Pancreas (tissue), 10 donors: Measurements from ENCODE around the gene ACSL4. TPM values are rescaled to one million over a fixed set of nuclear protein-coding genes. Genes with fewer than 3 reads are reported as not detected.

Experiments
- ATAC-seq, 4 donors: fragments of 200-7000 bp; cut with Tn5 transposase; one replicate each; pipeline versions ENCODE4 v1.8.0 to v1.9.1; 2020; ENCODE audit warnings: mild to moderate bottlenecking in 4 of 4, moderate library complexity in 4 of 4
- DNase-seq, 6 donors: peaks; one replicate each; pipeline ENCODE4 v3.0.0-alpha.2; 2020
- FAIRE-seq: peaks from 2 replicates; lab custom pipeline; 2012; peaks lifted over from hg19 to GRCh38; lab: Jason Lieb, UNC
- H3K27ac ChIP-seq, 4 donors: fragments of 200-600 bp; sonication (generic); 1 replicate in 3 of 4; 2 replicates in 1 of 4; pipeline versions ENCODE4 v1.5.0 to v1.8.0; 2020
- H3K27me3 ChIP-seq, 4 donors: fragments of 200-600 bp; one replicate each; pipeline ENCODE4 v1.8.0; 2021
- H3K36me3 ChIP-seq, 3 donors: fragments of 200-600 bp; sonication (generic) in 1 of 3; one replicate each; pipeline versions ENCODE4 v1.5.0 to v1.8.0; 2020 to 2021
- H3K4me1 ChIP-seq, 3 donors: fragments of 200-600 bp; one replicate each; pipeline ENCODE4 v1.8.0; 2021
- H3K4me3 ChIP-seq, 4 donors: fragments of 200-600 bp; sonication (generic) in 2 of 4; one replicate each; pipeline versions ENCODE4 v1.5.0 to v1.8.0; 2020 to 2021
- H3K9me3 ChIP-seq, 4 donors: fragments of 200-600 bp; one replicate each; pipeline ENCODE4 v1.8.0; 2021
- CTCF ChIP-seq, 4 donors: fragments of 200-600 bp; sonication (generic) in 3 of 4; IDR thresholded peaks; one replicate each; pipeline versions ENCODE4 v1.5.0 to v1.8.0; 2021; ENCODE audit warnings: antibody characterized with exemption in 4 of 4
- WGBS, 2 donors: extraction: QIAGEN DNeasy Blood & Tissue Kit; methylation state at CpG; one replicate each; pipeline ENCODE4 v1.1.7; 2013; 5-methylcytosine and 5-hydroxymethylcytosine counted together
- intact Hi-C, 3 donors: fragments of 100-400 bp; cut with DNase I; formaldehyde crosslinking; loops; one replicate each; pipeline versions ENCODE4 v1.11.1 to v1.14.2; 2022
- polyA plus RNA-seq, 2 donors: library from polyadenylated mRNA; stranded (reverse); fragments of 200-250 nt; gene quantifications; one replicate each; pipeline ENCODE4 v1.2.3, GENCODE V29; 2013
- total RNA-seq, 6 donors: library from RNA; stranded (reverse); fragmentation: NEBNext Ultra II Directional in 4 of 6; extraction: Animal tissue kit (Norgen Biotek cat#: 25700) in 4 of 6; gene quantifications; one replicate each; pipeline versions ENCODE4 v1.2.1 to v1.2.4, GENCODE V29; 2021 to 2023
- donor health status: healthy with polysubstance abuse.
- donor health status: DM: no; HTN: no; CAD: no; lungs with moderate emphysema.
- donor health status: DM: no; HTN: no; CAD: no.
- donor health status: control.
- donor health status: control.
- donor health status: Bipolar disorder and iron deficiency.
- donor health status: DM: yes; HTN: yes; CAD: no.
- donor health status: DM: no; HTN: no; CAD: no.
- donor health status: DM: no; HTN: no; CAD: no.
- donor health status: DM: yes; HTN: yes; CAD: no.

The ACSL4 gene
- total and polyA plus RNA-seq, 8 donors: 4.0 to 23.7 (median 9.3) TPM

DNA sequence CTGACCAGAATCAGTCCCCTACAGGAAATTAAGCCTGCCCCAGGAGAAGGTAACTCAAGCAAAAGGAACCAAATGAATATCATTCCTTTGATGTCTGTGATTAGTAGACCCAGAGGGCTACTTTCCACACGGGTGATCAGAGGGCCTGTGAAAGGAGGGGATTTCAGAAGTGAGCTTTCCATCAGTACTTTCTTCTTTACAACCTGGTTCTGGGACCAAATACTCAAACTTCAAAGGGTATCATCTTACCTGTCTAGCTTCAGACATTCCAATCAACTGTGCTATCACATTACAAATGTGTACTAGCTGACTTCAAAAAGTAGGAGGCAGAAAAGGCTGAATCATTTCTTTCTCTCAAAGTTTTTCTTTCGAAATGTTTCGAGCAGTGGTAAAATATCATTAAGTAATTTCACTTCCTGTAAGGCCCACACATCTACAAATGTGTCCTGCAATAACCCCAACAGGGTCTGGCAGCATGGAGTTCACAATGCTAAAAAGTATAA lies 23.9 kb downstream of the ACSL4 start:
- no peak for TF ChIP-seq CTCF (IDR thresholded peaks at IDR 0.05)
- WGBS, 2 donors: 63 to 68% methylated on average over 3 of the region's 3 CpGs
- DNase-seq (no peak), FAIRE-seq (no peak), ATAC-seq (peak in 3 of 4 donors; percentile 17 to 57 (median 38))
- intact Hi-C loops: no loop called here
- Histone ChIP-seq H3K36me3 (no peaks in the 10 kb centered on the region), H3K4me3 (no peak overlapping the region), H3K9me3 (no peaks in the 10 kb centered on the region), H3K27ac (no peak overlapping the region), H3K4me1 (no peaks in the 10 kb centered on the region), H3K27me3 (no peaks in the 10 kb centered on the region)

DNA sequence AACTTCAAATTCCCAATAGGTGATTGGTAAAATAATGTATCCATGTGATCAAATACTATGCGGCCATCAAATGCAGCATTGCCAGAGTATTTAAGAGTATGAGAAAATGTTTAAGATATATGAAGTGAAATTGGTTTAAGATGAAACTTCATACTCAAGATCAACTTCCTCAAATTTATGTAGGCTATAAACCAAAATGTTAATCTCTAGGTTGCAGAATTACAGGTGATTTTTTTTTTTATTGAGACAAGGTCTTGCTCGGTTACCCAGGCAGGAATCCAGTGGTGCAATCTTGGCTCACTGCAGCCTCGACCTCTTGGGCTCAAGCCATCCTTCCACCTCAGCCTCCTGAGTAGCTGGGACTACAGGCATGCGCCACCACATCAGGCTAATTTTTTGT lies 25.3 kb downstream of the ACSL4 start:
- DNase-seq (no peak), ATAC-seq (no peak), FAIRE-seq (no peak)
- no peak overlapping the region for H3K27ac ChIP-seq
- no peaks in the 10 kb centered on the region for H3K36me3 ChIP-seq
- intact Hi-C loops: no loop called here
- TF ChIP-seq CTCF (IDR thresholded peaks at IDR 0.05): no peak
- 78 to 81% methylated on average over 4 of the region's 4 CpGs for WGBS, 2 donors
- H3K9me3 ChIP-seq: no peaks in the 10 kb centered on the region
- no peaks in the 10 kb centered on the region for H3K4me1 ChIP-seq
- no peaks in the 10 kb centered on the region for H3K27me3 ChIP-seq
- no peak overlapping the region for H3K4me3 ChIP-seq

DNA sequence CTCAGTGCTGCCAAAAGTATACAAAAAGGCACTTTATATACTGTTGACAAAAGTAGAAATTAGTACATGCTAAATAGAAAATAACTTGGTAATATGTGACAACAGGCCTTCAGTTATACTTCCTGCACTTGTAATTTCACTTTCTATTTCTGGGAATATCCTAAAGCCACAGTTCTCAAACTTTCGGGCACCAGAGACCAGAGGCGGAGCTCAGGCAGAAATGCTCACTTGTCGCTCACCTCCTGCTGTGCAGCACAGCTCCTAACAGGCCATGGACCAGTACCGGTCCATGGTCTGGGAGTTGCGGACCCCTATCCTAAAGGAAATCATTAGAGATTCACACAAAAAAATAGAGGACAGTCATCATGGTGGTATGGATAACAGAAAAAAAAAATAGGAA lies 25.7 kb downstream of the ACSL4 start:
- Histone ChIP-seq H3K27me3 (no peaks in the 10 kb centered on the region), H3K9me3 (no peaks in the 10 kb centered on the region), H3K4me3 (no peak overlapping the region), H3K27ac (no peak overlapping the region), H3K36me3 (no peaks in the 10 kb centered on the region), H3K4me1 (no peaks in the 10 kb centered on the region)
- FAIRE-seq (no peak), DNase-seq (no peak), ATAC-seq (no peak)
- intact Hi-C loops: no loop called here
- 82 to 85% methylated on average over 5 of the region's 5 CpGs for WGBS, 2 donors
- TF ChIP-seq CTCF (IDR thresholded peaks at IDR 0.05): no peak

DNA sequence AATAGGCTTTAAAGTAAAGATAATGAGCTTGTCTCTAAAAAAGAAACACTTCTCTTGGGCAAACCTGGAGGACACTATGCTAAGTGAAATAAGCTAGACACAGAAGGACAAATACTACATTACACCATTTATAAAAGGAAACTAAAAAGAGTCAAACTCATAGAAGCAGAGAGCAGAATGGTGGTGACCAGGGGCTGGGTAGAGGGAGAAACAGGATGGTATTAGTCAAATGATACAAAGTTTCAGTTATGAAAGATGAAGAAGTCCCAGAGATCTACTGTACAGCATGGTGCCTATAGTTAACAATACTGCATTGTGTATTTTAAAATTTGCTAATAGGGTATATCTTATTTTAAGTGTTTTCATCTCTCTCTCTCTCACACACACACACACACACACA lies 28.5 kb downstream of the ACSL4 start:
- H3K9me3 ChIP-seq: no peaks in the 10 kb centered on the region
- FAIRE-seq: no peak
- H3K4me3 ChIP-seq: no peak overlapping the region
- H3K4me1 ChIP-seq: no peaks in the 10 kb centered on the region
- no peak for TF ChIP-seq CTCF (IDR thresholded peaks at IDR 0.05)
- intact Hi-C loops: no loop called here
- H3K36me3 ChIP-seq: no peaks in the 10 kb centered on the region
- no peak for DNase-seq
- H3K27ac ChIP-seq: no peak overlapping the region
- ATAC-seq: no peak
- no peaks in the 10 kb centered on the region for H3K27me3 ChIP-seq

- DNase-seq (no peak), ATAC-seq (no peak), FAIRE-seq (no peak)
- Histone ChIP-seq H3K4me1 (no peaks in the 10 kb centered on the region), H3K9me3 (no peaks in the 10 kb centered on the region), H3K36me3 (no peaks in the 10 kb centered on the region), H3K27ac (no peak overlapping the region), H3K4me3 (no peak overlapping the region), H3K27me3 (peaks cover 0 to 4% (median 0%) of the 10 kb centered on the region in 4 donors)
- WGBS, 2 donors: 53 to 58% methylated on average over 2 of the region's 2 CpGs
- TF ChIP-seq CTCF (IDR thresholded peaks at IDR 0.05): no peak
- intact Hi-C loops: no loop called here
Observed at GRCh38 chrX:109697855-109698254, 35.2 kb downstream of the ACSL4 start.
